Measurements from ENCODE around the gene CAMKK1.
"Not testable (repeated sequence)": the region's sequence is repeated elsewhere in the genome, so short reads cannot be mapped to it uniquely, and the experiment has no call there.

The CAMKK1 gene

GRCh38 chr17:3860939-3861700 is 31.7 kb downstream of the CAMKK1 start:
- Histone ChIP-seq H3K27ac (no peak overlapping the region), H3K9me3 (ENCODE audit: low read depth, low read length) (no peaks in the 10 kb centered on the region), H3K36me3 (ENCODE audit: insufficient read depth, low read length) (no peaks in the 10 kb centered on the region), H3K9ac (ENCODE audit: insufficient read length) (no peak overlapping the region), H3K4me3 (no peak overlapping the region)
- TF ChIP-seq FOXP2 (optimal IDR thresholded peaks at IDR 0.05; ENCODE audit: control extremely low read depth, extremely low read length, insufficient read depth) (no peak), POLR2AphosphoS5 (IDR thresholded peaks at IDR 0.05; ENCODE audit: borderline replicate concordance, low read depth, low read length) (no peak), EZH2 (IDR thresholded peaks at IDR 0.05) (no peak)
- DNase-seq (ENCODE audit: low read depth, low spot score), result no peak

DNA sequence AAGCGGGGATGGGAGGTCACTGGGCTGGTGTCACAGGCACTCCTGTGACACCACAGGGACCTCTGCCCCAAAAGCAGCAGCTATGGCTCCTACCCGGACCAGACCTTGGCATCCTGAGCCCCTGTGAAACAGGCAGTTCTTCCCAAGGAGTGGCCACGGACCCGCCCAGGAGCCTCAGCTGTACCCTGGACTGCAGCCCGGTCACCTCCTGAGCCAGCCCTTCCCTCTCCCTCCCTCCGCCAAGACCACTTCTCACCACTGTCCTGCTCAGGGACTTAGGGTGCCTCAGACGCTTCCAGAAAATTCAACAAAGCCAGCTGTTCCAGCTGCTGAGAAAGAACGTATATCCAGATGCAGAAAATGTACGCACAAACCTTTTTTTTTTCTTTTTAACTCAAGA is 32.9 kb downstream of the CAMKK1 start:
- DNase-seq (ENCODE audit: low read depth, low spot score), result no peak
- Histone ChIP-seq H3K4me3 (no peak overlapping the region), H3K9ac (ENCODE audit: insufficient read length) (no peak overlapping the region), H3K36me3 (ENCODE audit: insufficient read depth, low read length) (no peaks in the 10 kb centered on the region), H3K9me3 (ENCODE audit: low read depth, low read length) (no peaks in the 10 kb centered on the region), H3K27ac (no peak overlapping the region)
- TF ChIP-seq FOXP2 (optimal IDR thresholded peaks at IDR 0.05; ENCODE audit: control extremely low read depth, extremely low read length, insufficient read depth) (no peak), EZH2 (IDR thresholded peaks at IDR 0.05) (no peak), POLR2AphosphoS5 (IDR thresholded peaks at IDR 0.05; ENCODE audit: borderline replicate concordance, low read depth, low read length) (no peak)

GRCh38 chr17:3857261-3858105 is 35.4 kb downstream of the CAMKK1 start:
- no peaks in the 10 kb centered on the region for H3K9me3 ChIP-seq (ENCODE audit: low read depth, low read length)
- H3K36me3 ChIP-seq (ENCODE audit: insufficient read depth, low read length), result no peaks in the 10 kb centered on the region
- DNase-seq (ENCODE audit: low read depth, low spot score), result no peak
- no peak overlapping the region for H3K27ac ChIP-seq
- H3K4me3 ChIP-seq, result no peak overlapping the region
- no peak overlapping the region for H3K9ac ChIP-seq (ENCODE audit: insufficient read length)
- no peak for TF ChIP-seq FOXP2 (optimal IDR thresholded peaks at IDR 0.05; ENCODE audit: control extremely low read depth, extremely low read length, insufficient read depth)
- no peak for TF ChIP-seq POLR2AphosphoS5 (IDR thresholded peaks at IDR 0.05; ENCODE audit: borderline replicate concordance, low read depth, low read length)
- no peak for TF ChIP-seq EZH2 (IDR thresholded peaks at IDR 0.05)

DNA sequence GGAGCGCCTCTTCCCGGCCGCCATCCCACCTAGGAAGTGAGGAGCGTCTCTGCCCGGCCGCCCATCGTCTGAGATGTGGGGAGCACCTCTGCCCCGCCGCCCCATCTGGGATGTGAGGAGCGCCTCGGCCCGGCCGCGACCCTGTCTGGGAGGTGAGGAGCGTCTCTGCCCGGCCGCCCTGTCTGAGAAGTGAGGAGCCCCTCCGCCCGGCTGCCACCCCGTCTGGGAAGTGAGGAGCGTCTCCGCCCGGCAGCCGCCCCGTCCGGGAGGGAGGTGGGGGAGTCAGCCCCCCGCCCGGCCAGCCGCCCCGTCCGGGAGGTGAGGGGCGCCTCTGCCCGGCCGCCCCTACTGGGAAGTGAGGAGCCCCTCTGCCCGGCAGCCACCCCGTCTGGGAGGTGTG is 38.6 kb downstream of the CAMKK1 start:
- not testable (repeated sequence) for H3K9me3 ChIP-seq (ENCODE audit: low read depth, low read length); DNase-seq (ENCODE audit: low read depth, low spot score); H3K27ac ChIP-seq; H3K9ac ChIP-seq (ENCODE audit: insufficient read length); H3K36me3 ChIP-seq (ENCODE audit: insufficient read depth, low read length); H3K4me3 ChIP-seq

DNA sequence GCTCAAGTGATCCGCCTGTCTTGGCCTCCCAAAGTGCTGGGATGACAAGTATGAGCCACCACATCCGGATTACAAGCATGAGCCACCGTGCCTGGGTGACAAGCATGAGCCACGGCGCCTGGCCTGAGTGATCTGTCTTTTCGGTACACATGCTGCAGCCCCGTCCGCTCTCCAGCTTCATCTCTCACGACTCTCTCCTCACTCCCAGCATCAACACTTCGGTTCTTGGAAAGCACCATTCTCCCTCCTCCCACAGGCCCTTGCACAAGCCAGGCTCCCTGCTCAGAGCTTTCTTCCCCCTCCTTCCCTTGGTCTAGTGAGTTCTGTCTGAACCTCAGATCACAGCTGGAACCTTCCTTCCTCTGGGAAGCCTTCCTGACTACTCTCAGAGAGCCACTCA is 40.3 kb downstream of the CAMKK1 start:
- H3K9ac ChIP-seq (ENCODE audit: insufficient read length), result no peak overlapping the region
- H3K36me3 ChIP-seq (ENCODE audit: insufficient read depth, low read length), result no peaks in the 10 kb centered on the region
- TF ChIP-seq EZH2 (IDR thresholded peaks at IDR 0.05), result no peak
- TF ChIP-seq POLR2AphosphoS5 (IDR thresholded peaks at IDR 0.05; ENCODE audit: borderline replicate concordance, low read depth, low read length), result no peak
- no peak for TF ChIP-seq FOXP2 (optimal IDR thresholded peaks at IDR 0.05; ENCODE audit: control extremely low read depth, extremely low read length, insufficient read depth)
- DNase-seq (ENCODE audit: low read depth, low spot score), result no peak
- H3K27ac ChIP-seq, result no peak overlapping the region
- H3K9me3 ChIP-seq (ENCODE audit: low read depth, low read length), result no peaks in the 10 kb centered on the region
- no peak overlapping the region for H3K4me3 ChIP-seq

GRCh38 chr17:3851461-3852100 is 41.3 kb downstream of the CAMKK1 start:
- Histone ChIP-seq H3K9me3 (ENCODE audit: low read depth, low read length) (no peaks in the 10 kb centered on the region), H3K9ac (ENCODE audit: insufficient read length) (no peak overlapping the region), H3K36me3 (ENCODE audit: insufficient read depth, low read length) (no peaks in the 10 kb centered on the region), H3K27ac (no peak overlapping the region), H3K4me3 (no peak overlapping the region)
- DNase-seq (ENCODE audit: low read depth, low spot score), result no peak
- TF ChIP-seq EZH2 (IDR thresholded peaks at IDR 0.05), result no peak
- no peak for TF ChIP-seq FOXP2 (optimal IDR thresholded peaks at IDR 0.05; ENCODE audit: control extremely low read depth, extremely low read length, insufficient read depth)
- no peak for TF ChIP-seq POLR2AphosphoS5 (IDR thresholded peaks at IDR 0.05; ENCODE audit: borderline replicate concordance, low read depth, low read length)

DNA sequence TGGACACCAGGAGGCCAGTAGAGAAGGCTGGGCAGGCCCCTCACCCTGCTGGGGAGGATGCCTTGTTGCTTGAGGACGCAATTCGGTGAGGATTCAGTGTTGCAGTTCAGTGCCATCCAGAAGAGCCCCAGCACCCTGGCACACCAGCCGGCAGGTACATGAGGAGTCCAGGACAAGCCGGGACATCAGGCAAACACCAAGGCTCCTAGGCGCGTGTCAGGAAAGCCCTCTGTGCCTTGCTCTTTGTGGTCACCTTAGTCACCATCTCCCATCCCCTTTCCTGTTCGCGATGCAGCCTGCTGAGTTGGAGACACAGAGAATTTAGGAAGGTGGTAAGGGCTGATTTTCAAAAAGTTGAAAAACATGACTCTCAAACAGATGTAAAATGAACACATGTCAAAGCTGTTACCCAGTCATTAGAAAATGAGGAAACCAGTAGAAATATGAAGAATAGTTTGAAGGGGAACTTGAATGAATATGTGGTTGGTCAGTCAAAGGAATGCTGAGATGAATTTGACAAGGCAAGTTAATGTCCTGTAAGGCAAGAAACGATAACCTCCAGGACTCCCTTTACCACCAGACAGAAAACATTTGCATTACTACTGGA is 44.5 kb downstream of the CAMKK1 start:
- H3K9ac ChIP-seq (ENCODE audit: insufficient read length), result no peak overlapping the region
- peaks cover 11% of the 10 kb centered on the region for H3K36me3 ChIP-seq (ENCODE audit: insufficient read depth, low read length)
- no peak overlapping the region for H3K27ac ChIP-seq
- no peak for TF ChIP-seq POLR2AphosphoS5 (IDR thresholded peaks at IDR 0.05; ENCODE audit: borderline replicate concordance, low read depth, low read length)
- no peak for TF ChIP-seq FOXP2 (optimal IDR thresholded peaks at IDR 0.05; ENCODE audit: control extremely low read depth, extremely low read length, insufficient read depth)
- DNase-seq (ENCODE audit: low read depth, low spot score), result no peak
- no peak overlapping the region for H3K4me3 ChIP-seq
- no peaks in the 10 kb centered on the region for H3K9me3 ChIP-seq (ENCODE audit: low read depth, low read length)

DNA sequence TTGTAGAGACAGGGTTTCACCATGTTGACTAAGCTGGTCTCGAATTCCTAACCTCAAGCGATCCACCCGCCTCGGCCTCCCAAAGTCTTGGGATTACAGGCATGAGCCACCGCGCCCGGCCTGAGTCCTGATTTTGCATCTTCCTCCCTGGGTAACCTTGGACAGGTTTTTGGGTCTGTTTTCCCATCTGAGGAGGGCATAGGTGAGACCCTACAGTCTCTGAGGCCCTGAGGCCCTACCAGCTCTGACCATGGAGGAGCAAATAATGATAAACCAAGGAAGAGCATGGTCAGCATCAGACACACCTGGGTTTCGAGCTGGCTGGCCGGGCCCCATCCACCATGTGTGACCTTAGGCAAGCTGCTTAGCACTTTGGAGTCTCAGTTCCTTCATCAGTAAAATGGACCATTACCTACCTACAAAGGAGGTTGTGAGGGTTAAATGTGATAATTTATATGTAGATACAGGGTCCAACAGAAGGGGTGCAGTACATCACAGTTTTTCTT is 45.6 kb downstream of the CAMKK1 start:
- H3K4me3 ChIP-seq, result no peak overlapping the region
- TF ChIP-seq FOXP2 (optimal IDR thresholded peaks at IDR 0.05; ENCODE audit: control extremely low read depth, extremely low read length, insufficient read depth) (no peak), POLR2AphosphoS5 (IDR thresholded peaks at IDR 0.05; ENCODE audit: borderline replicate concordance, low read depth, low read length) (no peak), EZH2 (IDR thresholded peaks at IDR 0.05) (no peak)
- H3K9ac ChIP-seq (ENCODE audit: insufficient read length), result no peak overlapping the region

More for the DNA sequence above, 45.6 kb downstream of the CAMKK1 start:
- Histone ChIP-seq H3K27ac (no peak overlapping the region), H3K9me3 (ENCODE audit: low read depth, low read length) (no peaks in the 10 kb centered on the region), H3K36me3 (ENCODE audit: insufficient read depth, low read length) (peaks cover 21% of the 10 kb centered on the region)
- no peak for DNase-seq (ENCODE audit: low read depth, low spot score)

Data from SK-N-MC (cell line).